Posterior cingulate gyrus (tissue), 11 donors: Measurements from ENCODE around the gene RING1.

Experiments used
- DNase-seq, 10 donors: peaks; one replicate each; pipeline versions ENCODE4 v3.0.0 to v3.0.0-alpha.2; 2020 to 2021; ENCODE audit warnings: mixed read lengths in 3 of 10
- intact Hi-C: fragments of 100-400 bp; cut with DNase I; formaldehyde crosslinking; loops from one replicate; pipeline ENCODE4 v1.15.1; 2023

Gene RING1

DNA sequence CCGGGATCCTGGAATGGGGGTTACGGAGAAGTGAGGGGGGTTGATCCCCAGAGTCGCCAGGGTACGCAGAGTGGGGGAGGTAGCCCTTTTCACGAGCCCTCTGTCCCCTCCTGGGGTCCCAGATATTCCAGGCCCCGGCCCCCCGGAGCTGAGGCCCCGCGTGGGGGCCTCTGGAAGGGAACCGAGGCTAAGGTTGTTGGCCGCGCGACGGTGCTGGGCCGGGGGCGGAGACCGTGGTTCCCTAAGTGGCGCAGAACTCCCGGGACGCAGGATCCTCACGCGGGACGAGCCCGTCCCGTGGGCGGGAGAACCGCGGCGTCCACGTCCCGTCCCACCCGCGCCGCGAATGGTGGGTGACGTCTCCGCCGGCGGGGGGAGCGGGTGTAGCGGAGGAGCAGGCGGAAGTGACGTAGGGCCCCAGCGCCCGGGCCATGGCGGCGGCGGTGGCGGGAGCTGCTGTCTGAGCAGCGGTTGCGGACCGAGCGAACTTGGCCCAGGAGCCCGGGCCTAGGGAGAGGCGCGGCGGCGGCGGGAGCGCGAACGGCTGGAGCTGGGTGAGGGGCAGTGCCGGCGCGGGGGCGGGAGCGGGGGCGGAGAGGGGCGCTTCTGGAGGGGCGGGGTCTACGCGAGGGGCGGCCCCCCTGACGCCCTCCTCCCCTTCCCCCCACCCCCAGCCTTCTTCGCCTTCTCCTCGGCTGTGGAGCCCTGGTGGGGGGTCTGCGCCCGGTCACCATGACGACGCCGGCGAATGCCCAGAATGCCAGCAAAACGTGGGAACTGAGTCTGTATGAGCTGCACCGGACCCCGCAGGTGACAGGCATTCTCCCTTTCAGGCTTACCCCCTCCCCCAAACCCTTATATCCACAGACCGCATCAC, at the start of gene RING1:
TSS of gene RING1 (plus strand) at position 410 of the 877 bp plus-strand sequence. CDS start at position 733, 323 bp downstream.
- DNase-seq = peak; percentile 79 to 98 (median 90)
- intact Hi-C loops = no loop called here

DNA sequence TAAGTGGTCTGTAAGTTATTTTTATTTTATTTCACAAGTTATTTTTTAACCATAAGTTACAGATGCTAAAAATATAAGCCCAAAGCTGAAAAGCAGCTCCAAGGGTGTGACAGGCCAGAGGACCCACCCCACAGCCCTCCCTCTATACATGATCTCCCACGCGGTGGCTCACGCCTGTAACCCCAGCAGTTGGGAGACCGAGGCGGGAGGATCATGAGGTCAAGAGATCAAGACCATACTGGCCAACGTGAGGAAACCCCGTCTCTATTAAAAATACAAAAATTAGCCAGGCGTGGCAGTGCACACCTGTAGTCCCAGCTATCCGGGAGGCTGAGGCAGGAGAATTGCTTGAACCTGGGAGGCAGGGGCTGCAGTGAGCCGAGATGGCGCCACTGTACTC, 48.2 kb upstream of the RING1 start:
- peak in 1 of 10 donors; percentile 29 for DNase-seq
- intact Hi-C loops = no loop called here

DNA sequence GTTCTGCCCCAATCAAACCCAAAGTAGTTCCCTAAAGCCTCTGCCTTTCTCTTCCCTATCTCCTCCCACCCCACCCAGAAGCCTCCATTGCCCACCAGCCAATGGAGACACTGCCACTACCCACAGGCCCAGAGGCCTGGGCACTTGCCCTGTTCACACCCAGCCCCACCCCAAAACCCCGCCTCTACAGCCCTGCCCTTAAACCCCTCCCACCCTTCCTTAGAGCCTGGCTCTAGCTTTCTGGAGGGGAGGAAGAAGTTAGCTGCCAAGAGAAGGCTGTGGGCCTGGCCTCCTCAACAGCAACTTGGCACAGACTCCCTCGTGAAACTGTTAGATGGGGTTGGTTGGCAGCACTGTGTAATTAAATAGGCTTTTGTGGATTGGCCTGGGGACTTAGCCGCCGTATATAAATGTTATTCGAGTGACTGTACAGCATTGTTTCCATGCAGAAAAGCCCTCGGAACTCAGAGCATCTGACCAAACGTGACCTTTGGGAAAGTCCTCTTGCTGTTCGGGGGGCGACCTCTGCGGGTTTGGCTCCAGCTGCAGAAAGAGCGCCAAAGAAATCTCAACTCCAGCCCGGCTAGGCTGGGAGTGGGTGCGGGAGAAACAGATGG, 47.5 kb upstream of the RING1 start:
- intact Hi-C loops = loop anchor here (1.0 kb wide), 2 partner anchors 36 to 87 kb away; no protein-coding TSS in a partner anchor
- peak in 1 of 10 donors; percentile 49 for DNase-seq

DNA sequence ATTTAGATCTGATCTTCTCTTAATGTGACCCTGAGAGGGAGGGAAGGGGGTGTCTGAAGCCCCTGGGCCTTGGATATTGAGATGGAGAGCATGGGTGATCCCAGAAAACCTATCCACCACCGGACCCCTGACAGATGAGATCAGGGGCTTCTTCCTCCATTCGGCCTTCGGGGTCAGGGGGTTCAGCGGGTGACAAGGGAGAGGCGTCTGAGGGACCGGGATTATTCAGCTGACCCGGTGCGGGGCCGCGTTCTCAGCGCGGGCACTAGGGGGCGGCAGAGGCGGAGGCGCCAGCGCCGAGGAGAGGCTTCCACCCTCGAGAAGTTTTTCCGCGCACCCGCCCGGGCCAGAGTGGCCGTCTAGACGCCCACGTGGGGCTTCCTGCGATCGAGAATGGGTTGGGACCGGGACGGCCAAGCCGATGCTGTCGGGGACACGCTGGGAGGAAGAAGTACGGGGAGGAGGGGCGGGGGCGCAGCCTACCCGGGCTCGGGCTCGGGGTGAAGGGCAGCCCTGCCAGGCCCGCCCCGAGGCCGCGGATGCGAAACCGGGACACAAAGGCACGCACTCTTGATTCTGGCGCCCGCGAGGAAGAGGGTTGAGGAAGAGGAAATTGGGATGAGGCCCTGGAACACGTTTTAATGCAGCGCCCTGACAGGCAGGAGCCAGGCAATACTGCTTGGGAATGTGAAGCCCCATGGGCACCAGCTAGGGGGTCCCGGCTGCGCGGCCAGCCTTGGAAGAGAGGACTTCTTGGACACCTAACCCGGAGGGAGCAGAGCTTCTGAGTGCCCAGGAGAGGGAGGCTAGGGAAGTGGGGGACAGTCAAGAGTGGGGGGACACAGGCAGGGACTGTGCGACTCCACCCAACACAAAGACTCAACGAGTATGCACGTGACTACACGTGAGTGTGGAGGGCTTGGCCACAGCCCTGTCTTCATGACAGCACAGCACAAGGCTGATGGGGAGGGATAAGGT, 46.7 kb upstream of the RING1 start:
- DNase-seq = peak; percentile 57 to 96 (median 80)
- intact Hi-C loops = loop anchor here (1.0 kb wide), 2 partner anchors 36 to 87 kb away; no protein-coding TSS in a partner anchor

DNA sequence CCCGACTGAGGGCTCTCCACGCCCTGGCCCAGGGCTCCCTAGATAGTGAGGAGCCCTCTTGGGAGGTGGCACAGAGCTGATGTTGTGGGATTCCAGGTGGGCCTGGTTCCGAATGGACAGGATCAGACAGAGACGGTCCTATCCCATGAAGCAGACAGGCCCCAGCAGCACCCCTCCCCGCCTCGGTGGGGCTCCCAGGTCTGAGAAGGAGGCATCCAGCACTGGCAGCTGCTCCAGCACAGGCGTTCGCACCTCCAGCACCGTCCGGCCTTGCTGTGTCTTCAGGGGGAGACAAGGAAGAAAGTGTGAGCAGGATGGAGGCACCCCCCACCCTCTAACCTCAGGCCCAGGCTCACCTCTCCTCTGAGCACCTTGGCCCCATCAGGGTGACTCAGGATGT, 44.8 kb upstream of the RING1 start:
- intact Hi-C loops = no loop called here
- DNase-seq = no peak

DNA sequence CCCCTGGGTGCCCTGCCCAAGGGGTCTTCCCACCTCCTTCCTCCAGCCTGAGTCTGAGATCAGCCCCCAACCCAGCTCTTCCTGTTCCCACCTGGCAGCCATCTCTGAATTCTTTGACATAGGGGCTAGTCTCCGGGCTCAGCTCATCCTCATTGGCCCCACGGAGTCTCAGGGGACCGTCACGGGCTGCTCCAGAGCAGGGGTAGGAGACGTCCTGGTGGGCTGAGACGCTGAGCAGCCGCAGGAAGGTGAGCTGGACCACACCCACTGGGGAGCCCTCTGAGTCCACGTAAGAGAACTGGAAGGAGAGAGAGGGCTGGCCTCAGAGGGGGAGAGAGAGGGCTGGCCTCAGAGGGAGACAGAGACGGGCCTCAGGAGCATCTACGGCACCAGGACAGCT, 44.1 kb upstream of the RING1 start:
- DNase-seq = no peak
- intact Hi-C loops = no loop called here

DNA sequence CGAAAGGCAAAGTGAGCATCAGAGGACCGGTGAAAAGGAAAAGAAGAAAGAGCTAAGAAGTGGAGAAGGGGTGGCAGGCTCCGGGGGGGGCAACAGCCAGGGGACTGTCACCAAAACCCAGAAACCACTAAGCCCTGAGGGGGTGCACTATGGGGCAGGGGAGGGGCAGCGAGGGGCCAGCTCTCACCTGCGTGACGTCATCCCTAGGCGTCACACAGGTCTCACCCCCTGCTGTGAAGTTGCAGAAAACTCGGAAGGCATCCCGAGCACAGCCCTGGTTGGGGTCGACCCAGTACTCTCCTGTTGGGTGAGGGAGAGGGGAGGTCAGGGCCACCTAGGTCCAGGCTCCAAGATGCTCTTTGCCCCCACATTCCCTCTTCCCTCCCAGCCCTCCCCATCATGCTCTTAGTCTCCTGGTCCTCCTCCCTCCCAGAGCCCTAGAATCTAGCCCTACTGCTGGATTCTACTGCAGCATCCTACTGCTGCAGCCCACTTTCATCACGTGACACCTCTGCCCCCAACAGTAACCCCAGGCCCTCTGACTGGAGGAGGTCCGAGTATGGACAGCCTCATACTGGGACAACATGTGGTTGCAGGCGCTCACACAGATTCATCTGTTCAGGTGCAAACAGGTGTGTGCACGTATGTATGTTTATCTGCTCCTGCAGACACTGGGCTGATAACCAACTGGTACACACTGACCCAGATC, 43.5 kb upstream of the RING1 start:
- DNase-seq = no peak
- intact Hi-C loops = no loop called here

DNA sequence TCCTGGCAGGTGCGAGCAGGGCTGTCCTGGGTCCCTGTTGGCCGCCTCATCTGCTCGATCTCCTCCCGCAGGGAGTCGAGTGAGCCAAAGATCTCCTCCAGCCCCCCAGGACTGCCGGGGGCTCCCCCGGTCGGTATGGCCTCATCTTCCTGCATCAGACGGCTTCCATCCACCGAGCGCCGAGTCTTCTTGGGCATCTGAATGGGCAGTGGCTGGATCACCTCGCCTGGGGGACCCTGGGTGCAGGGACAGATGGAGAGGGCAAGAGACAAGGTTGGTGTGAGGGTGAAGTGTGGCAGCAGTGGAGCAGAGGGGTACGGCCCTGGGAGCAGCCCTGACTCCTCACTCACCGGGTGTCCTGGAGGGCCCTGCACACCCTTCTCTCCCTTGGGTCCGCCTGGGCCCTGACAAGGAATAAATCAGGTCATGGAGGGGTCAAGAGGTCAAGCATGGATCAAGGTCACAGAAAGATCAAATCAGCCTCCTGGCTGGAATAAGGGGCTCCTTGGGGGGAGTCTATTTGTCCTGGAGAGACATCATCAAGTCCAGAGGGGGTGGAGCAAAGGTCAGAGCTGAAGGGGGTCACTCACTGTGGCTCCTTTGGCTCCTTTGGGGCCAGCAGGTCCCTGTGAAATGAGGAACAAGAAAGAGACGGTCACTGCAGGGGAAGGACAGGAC, 42.6 kb upstream of the RING1 start:
- no peak for DNase-seq
- intact Hi-C loops = no loop called here

DNA sequence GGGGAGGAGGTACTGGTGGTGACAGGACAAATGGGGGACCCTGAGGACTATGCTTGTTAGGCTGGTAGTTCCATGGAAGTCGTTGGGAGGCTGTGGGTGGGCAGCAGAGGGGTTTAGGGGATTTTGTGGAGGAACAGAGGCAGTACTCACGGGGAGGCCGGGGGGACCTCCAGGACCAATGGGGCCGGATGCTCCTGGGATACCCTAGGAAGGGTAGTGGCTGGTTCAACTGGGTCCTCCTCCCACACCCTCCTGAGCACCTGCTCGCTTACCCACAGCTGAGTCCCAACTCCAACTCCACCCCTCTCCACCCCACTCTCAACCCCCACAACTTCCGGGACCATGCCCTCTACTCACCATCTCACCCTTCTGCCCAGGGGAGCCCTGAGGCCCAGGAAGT, 41.9 kb upstream of the RING1 start:
- intact Hi-C loops = no loop called here
- no peak for DNase-seq

DNA sequence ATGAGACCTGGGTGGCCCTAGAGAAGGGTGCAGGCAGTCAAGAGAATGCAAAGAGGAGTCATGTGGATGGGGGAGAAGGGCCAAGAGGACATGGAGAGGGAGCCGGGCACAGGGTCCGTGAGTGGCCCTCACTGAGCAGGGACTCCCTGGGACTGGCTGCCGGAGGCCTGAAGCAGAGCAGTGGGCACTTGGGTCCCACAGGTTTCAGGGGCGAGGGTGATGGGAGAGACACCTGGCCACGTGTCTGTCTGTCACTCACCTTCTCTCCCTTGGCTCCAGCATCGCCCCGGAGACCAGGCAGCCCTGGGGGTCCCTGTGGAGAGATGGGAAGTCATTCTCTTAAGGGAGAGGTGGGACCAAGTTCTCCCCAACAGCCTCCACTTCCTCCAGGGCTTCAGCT, 41.5 kb upstream of the RING1 start:
- intact Hi-C loops = no loop called here
- DNase-seq = no peak

DNA sequence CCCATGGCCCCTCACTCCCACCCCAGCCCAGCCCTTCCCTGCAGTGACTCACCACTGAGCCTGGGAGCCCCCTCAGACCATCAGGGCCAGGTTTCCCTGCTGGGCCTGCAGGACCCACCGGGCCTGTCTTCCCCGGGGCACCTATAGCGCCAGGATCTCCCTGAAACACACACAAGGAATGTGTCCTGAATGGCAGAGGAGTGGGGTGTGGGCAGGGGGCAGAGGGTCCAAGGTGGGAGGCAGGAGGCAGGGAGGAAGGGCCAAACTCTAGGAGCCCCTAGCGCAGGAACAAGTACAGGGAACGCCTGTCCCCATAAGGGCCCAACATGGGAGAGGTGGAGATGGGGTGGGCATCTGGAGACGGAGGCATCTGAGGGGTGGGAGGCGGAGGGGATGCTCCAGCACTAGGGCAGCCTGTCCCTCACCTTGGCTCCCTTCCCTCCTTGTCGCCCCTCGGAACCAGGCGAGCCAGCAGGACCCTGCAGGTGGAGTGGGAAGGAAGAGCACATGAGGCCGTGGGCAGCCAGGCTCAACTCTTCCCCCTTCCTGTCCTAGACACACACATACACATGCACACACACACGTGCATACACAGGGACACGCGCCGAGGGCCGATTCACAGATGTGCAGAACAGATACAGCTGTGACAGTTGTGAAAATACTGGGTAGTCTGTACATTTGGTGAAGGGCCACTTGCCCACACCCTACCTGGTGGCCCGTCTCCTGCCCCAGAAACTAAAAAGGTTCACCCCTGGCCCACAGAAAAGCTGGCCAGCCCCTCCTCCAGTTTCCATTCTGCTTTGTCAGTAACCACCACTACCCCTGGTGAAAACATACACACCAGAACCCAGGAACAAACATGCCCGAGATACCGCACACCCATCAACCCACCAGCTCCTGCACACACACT, 40.7 kb upstream of the RING1 start:
- DNase-seq = no peak
- intact Hi-C loops = no loop called here

DNA sequence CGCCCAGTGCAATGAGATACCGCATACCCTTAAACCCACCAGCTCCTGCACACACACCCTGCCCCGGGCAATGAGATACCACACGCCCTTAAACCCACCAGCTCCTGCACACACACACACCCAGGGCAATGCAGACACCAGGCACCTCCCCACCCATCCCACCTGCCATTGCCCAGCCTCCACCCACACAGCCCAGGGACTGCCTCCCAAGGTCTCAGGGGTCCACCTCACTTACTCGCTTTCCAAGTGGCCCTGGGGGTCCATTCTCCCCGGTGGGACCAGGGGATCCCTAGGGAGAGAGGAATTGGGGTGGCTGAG, 40.1 kb upstream of the RING1 start:
- DNase-seq = no peak
- intact Hi-C loops = no loop called here

DNA sequence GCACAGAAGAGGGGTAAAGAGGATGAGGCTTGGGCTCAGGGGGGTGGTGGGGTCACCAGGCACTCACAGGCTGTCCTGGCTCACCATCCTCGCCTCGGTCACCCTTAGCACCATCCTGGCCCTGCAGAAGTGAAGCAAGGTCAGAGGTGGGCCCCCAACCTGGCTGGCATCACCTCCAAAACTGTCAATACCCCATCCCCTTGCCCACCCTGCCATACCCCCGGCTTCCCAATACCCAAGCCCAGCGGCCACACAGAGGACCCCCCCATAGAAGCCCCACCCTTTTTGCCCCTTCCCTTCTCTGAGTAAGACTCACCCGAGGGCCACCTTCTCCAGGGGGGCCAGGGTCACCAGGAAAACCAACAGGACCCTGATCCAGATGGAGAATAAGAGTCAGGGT, 39.7 kb upstream of the RING1 start:
- intact Hi-C loops = no loop called here
- peak in 1 of 10 donors; percentile 41 for DNase-seq

DNA sequence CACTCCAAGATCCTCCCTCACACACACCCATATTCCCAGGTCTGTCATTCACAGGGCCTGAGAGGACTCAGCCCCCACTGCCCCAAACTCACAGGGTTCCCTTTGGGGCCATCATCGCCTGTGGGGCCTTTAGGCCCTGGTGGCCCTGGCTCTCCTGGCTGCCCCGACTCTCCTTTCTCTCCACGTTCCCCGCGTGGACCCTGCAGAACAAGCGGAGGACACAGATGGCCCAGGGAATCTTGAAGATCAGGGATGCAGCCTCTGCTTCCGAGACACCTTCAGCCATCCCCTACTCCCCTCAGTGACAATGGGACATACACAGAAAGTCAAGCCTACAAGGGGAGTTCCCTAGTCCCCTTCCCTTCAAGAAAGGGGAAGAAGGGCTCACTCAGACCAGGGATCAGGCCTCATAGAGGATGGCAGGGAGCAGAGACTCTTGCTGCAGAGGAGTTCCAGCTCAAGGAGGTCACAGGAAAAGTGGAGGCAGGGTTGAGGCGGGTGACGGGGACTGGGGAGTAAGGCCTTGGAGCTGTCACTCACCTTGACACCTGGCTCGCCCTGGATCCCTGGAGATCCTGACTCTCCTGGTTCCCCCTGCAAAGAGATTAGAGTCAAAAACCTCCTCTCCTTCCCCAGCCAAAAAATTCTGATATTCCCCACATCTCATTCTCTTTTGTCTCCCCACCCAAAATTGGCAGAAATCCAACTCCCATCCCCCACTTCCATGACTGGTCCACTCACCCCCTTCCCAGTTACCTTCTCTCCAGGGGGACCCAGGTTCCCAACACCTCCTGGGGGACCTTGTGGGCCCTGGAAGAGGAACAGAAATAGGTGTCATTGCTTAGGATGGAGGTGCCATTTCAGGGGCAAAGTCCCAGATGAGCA, 38.8 kb upstream of the RING1 start:
- DNase-seq = no peak
- intact Hi-C loops = no loop called here

DNA sequence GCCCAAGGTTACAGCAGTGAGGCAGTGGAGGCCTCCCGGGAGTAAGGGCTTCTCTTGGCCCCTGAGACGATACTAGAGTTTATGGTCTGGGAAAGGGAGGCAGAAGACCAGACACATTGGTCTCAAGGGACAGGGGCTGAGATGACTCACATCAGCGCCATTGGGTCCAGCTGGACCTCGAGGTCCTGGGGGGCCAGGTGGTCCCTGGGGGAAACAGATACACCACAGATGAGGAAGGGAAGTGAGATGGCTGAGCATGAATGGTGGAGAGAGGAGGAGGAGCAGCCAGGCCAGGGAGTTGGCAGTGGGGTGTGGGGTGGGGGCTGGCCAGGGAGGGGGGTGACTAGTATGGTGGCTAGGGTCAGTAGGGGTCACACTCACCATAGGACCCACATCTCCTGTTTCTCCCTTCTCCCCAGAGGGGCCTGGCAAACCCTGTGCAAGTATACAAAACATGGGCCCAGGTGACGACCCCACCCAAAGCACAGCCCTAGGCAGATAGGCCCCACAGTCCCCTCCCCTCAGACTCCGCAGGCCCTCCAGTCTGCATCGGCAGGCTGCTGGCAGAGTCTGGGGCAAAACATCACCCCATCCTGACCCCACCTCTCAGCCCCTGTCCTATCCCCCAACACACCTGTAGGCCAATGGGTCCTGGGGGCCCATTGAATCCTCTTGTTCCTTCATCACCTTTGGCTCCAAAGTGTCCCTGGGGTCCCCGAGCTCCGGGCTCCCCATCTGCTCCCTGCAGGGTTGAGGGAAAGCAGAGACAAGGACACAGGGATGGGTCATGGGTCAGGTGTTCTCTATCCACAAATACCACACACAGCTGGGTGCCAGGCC, 37.9 kb upstream of the RING1 start:
- intact Hi-C loops = no loop called here
- no peak for DNase-seq

DNA sequence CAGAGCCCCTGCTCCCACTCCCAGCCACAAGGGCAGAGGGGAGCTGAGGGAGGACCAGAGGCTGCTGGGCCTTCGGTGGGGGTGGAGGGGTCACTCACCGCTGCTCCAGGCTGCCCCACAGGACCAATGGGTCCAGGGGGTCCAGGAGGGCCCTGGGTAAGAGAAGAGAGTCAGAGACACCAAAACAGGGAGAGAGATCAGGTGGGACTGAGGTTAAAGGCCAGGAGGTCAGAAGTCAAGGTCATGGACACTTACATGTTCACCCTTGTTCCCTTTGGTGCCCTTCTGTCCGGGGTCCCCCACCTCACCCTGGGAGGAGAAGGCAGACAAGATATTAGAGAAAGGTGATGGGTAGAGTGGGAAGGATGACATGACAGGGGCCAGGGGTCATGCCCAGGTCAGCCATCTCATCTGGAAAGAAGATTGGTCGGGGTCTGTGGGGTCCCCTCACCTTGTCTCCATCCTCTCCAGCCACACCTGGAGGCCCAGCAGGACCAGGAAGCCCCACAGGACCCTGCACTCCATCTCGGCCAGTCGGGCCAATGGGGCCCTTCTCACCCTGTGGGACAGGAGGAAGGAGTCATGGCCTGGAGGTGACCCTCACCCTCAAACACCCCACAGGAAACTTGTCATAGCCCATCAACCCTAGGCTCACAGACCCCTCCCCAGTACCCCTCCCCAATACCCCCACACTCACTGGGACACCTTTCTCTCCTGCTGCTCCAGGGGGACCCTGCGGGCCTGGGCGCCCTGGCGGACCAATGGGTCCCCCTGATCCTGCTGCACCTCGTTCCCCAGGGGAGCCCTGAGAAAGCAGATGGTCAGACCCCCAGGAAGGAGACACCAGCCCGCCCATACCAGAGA, 37.1 kb upstream of the RING1 start:
- intact Hi-C loops = no loop called here
- no peak for DNase-seq
